Medulla oblongata (tissue), 1 donor: ENCODE results near the gene SPNS2.
A peak's percentile ranks its signal among the peaks of the same experiment; 100 is the strongest.

Source experiments
- DNase-seq: peaks from one replicate; pipeline ENCODE4 v3.0.0-alpha.2; 2015; ENCODE audit errors: extremely low spot score

Gene SPNS2

GRCh38 chr17:4520060-4520893 is 21.6 kb downstream of the SPNS2 start:
- DNase-seq = no peak

- no peak for DNase-seq
These were observed 22.4 kb downstream of the SPNS2 start for GRCh38 chr17:4520894-4521600.

GRCh38 chr17:4522661-4523060 is 24.0 kb downstream of the SPNS2 start:
- no peak for DNase-seq

- no peak for DNase-seq
These were observed 25.3 kb downstream of the SPNS2 start for GRCh38 chr17:4523946-4524345.

GRCh38 chr17:4525691-4526397 is 27.2 kb downstream of the SPNS2 start:
- no peak for DNase-seq

- no peak for DNase-seq
These were observed 28.5 kb downstream of the SPNS2 start for GRCh38 chr17:4527134-4527533.

- no peak for DNase-seq
These were observed 29.0 kb downstream of the SPNS2 start for GRCh38 chr17:4527566-4528125.

GRCh38 chr17:4529533-4530152 is 31.0 kb downstream of the SPNS2 start:
- DNase-seq = no peak

GRCh38 chr17:4530799-4531730 is 32.4 kb downstream of the SPNS2 start:
- DNase-seq = no peak

- DNase-seq = no peak
These were observed 33.5 kb downstream of the SPNS2 start for GRCh38 chr17:4531988-4532736.

GRCh38 chr17:4532860-4533522 is 34.3 kb downstream of the SPNS2 start:
- DNase-seq = no peak

- peak; percentile 96 for DNase-seq
These were observed 35.1 kb downstream of the SPNS2 start for GRCh38 chr17:4533523-4534504.

- peak; percentile 48 for DNase-seq
These were observed 35.8 kb downstream of the SPNS2 start for GRCh38 chr17:4534515-4534914.

- no peak for DNase-seq
These were observed 36.4 kb downstream of the SPNS2 start for GRCh38 chr17:4534928-4535666.

- no peak for DNase-seq
These were observed 37.1 kb downstream of the SPNS2 start for GRCh38 chr17:4535667-4536258.

GRCh38 chr17:4536259-4536741 is 37.6 kb downstream of the SPNS2 start:
- DNase-seq = peak; percentile 54
